H9 (cell line): ENCODE data around the gene SULF2. TPM values are rescaled to one million over a fixed set of nuclear protein-coding genes. Genes with fewer than 3 reads are reported as not detected.

Source experiments
- DNase-seq: peaks from one replicate; pipeline ENCODE4 v3.0.0-alpha.2; 2017
- H2AFZ ChIP-seq: one replicate; pipeline ENCODE4 v1.6.1; 2013; ENCODE audit warnings: mild to moderate bottlenecking, low read length, control low read depth, moderate library complexity
- H2AK5ac ChIP-seq: 2 replicates; pipeline ENCODE4 v1.6.1; 2013; ENCODE audit warnings: low read length, control low read depth, mixed read lengths; ENCODE audit not compliant: insufficient read length
- H2BK120ac ChIP-seq: one replicate; pipeline ENCODE4 v1.6.1; 2013; ENCODE audit warnings: low read depth, mild to moderate bottlenecking, low read length, control low read depth, inconsistent platforms; ENCODE audit not compliant: poor library complexity, severe bottlenecking
- H2BK12ac ChIP-seq: 2 replicates; pipeline ENCODE4 v1.6.1; 2013; ENCODE audit warnings: low read length, control low read depth, mixed read lengths, low read depth; ENCODE audit not compliant: insufficient read length
- H2BK15ac ChIP-seq: 2 replicates; pipeline ENCODE4 v1.6.1; 2013; ENCODE audit warnings: low read depth, low read length, control low read depth
- H2BK20ac ChIP-seq: one replicate; pipeline ENCODE4 v1.6.1; 2013; ENCODE audit warnings: low read depth, mild to moderate bottlenecking, low read length, control low read depth, inconsistent platforms; ENCODE audit not compliant: poor library complexity, severe bottlenecking
- H2BK5ac ChIP-seq: 2 replicates; pipeline ENCODE4 v1.6.1; 2013; ENCODE audit warnings: low read length, control low read depth, mixed read lengths; ENCODE audit not compliant: insufficient read length
- H3K14ac ChIP-seq: 2 replicates; pipeline ENCODE4 v1.6.1; 2013; ENCODE audit warnings: low read length, control low read depth; ENCODE audit not compliant: insufficient read depth
- H3K18ac ChIP-seq: 2 replicates; pipeline ENCODE4 v1.6.1; 2013; ENCODE audit warnings: low read depth, mild to moderate bottlenecking, mixed read lengths, low read length, control low read depth; ENCODE audit not compliant: insufficient read length
- H3K23ac ChIP-seq: 2 replicates; pipeline ENCODE4 v1.6.1; 2013; ENCODE audit warnings: low read length, control low read depth, mixed read lengths, low read depth; ENCODE audit not compliant: insufficient read length
- H3K23me2 ChIP-seq: 2 replicates; pipeline ENCODE4 v1.6.1; 2013; ENCODE audit warnings: low read depth, mild to moderate bottlenecking, mixed read lengths, low read length, control low read depth; ENCODE audit not compliant: insufficient read length, poor library complexity, severe bottlenecking
- H3K27ac ChIP-seq: 2 replicates; pipeline ENCODE4 v1.5.1; 2013; ENCODE audit warnings: low read length, control low read depth, mixed read lengths, low read depth; ENCODE audit not compliant: insufficient read length
- H3K27me3 ChIP-seq: 2 replicates; pipeline ENCODE4 v1.6.1; 2013; ENCODE audit warnings: low read length, control low read depth, inconsistent platforms; ENCODE audit not compliant: insufficient read depth
- H3K4ac ChIP-seq: 2 replicates; pipeline ENCODE4 v1.6.1; 2013; ENCODE audit warnings: low read depth, mild to moderate bottlenecking, control low read depth, inconsistent platforms, low read length, moderate library complexity
- H3K4me1 ChIP-seq: 2 replicates; pipeline ENCODE4 v1.6.1; 2013; ENCODE audit warnings: low read length, control low read depth, inconsistent platforms; ENCODE audit not compliant: insufficient read depth
- H3K4me2 ChIP-seq: 2 replicates; pipeline ENCODE4 v1.6.1; 2013; ENCODE audit warnings: low read length, control low read depth, mixed read lengths; ENCODE audit not compliant: insufficient read length, insufficient read depth
- H3K56ac ChIP-seq: 2 replicates; pipeline ENCODE4 v1.6.1; 2013; ENCODE audit warnings: low read depth, mild to moderate bottlenecking, mixed read lengths, low read length, control low read depth; ENCODE audit not compliant: insufficient read length
- H3K79me1 ChIP-seq: 2 replicates; pipeline ENCODE4 v1.6.1; 2013; ENCODE audit warnings: low read depth, mild to moderate bottlenecking, moderate library complexity, low read length, control low read depth, inconsistent platforms; ENCODE audit not compliant: insufficient read depth, poor library complexity, severe bottlenecking
- H3K79me2 ChIP-seq: 2 replicates; pipeline ENCODE4 v1.6.1; 2013; ENCODE audit warnings: low read length, control low read depth, inconsistent platforms; ENCODE audit not compliant: insufficient read depth
- H3K9ac ChIP-seq: 2 replicates; pipeline ENCODE4 v1.6.1; 2013; ENCODE audit warnings: low read length, control low read depth, mixed read lengths; ENCODE audit not compliant: insufficient read length; ENCODE audit errors: extremely low read depth
- H3K9me3 ChIP-seq: one replicate; pipeline ENCODE4 v1.6.1; 2013; ENCODE audit warnings: low read depth, low read length, inconsistent platforms; ENCODE audit not compliant: control insufficient read depth
- H3T11ph ChIP-seq: one replicate; pipeline ENCODE4 v1.6.1; 2013; ENCODE audit warnings: mild to moderate bottlenecking, low read length, control low read depth, inconsistent platforms
- H4K20me1 ChIP-seq: one replicate; pipeline ENCODE4 v1.6.1; 2013; ENCODE audit not compliant: control insufficient read depth, insufficient read length, insufficient read depth
- H4K5ac ChIP-seq: 2 replicates; pipeline ENCODE4 v1.6.1; 2013; ENCODE audit warnings: low read depth, mild to moderate bottlenecking, mixed read lengths, low read length, control low read depth; ENCODE audit not compliant: insufficient read length
- H4K8ac ChIP-seq: replicated peaks from 2 replicates; pipeline ENCODE4 v1.6.1; 2013; ENCODE audit warnings: low read length, control low read depth, mixed read lengths, low read depth; ENCODE audit not compliant: insufficient read length
- H4K91ac ChIP-seq: 2 replicates; pipeline ENCODE4 v1.6.1; 2013; ENCODE audit warnings: low read depth, mild to moderate bottlenecking, moderate library complexity, mixed read lengths, low read length, control low read depth; ENCODE audit not compliant: insufficient read length
- H3K27ac Mint-ChIP-seq, 3 experiments: 2 replicates in 2 of 3; 3 replicates in 1 of 3; pipeline ENCODE4 v1.8.0; 2020 to 2021; ENCODE audit warnings: mixed read lengths in 3 of 3, mild to moderate bottlenecking in 1 of 3, moderate library complexity in 1 of 3
- H3K27me3 Mint-ChIP-seq: 2 replicates; pipeline ENCODE4 v1.8.0; 2021; ENCODE audit warnings: low read depth, mild to moderate bottlenecking, moderate library complexity, mixed read lengths
- H3K36me3 Mint-ChIP-seq, 3 experiments: 2 replicates in 2 of 3; 3 replicates in 1 of 3; pipeline ENCODE4 v1.8.0; 2020 to 2021; ENCODE audit warnings: low read depth in 3 of 3, mixed read lengths in 3 of 3; ENCODE audit not compliant: insufficient read depth in 1 of 3
- H3K4me1 Mint-ChIP-seq, 2 experiments: 2 replicates each; pipeline ENCODE4 v1.8.0; 2020; ENCODE audit warnings: mixed read lengths in 2 of 2
- H3K4me3 Mint-ChIP-seq, 2 experiments: 2 replicates in 1 of 2; 3 replicates in 1 of 2; pipeline ENCODE4 v1.8.0; 2020 to 2021; ENCODE audit warnings: mild to moderate bottlenecking in 2 of 2, mixed read lengths in 2 of 2, moderate library complexity in 1 of 2
- H3K9me3 Mint-ChIP-seq, 2 experiments: 2 replicates in 1 of 2; 3 replicates in 1 of 2; pipeline ENCODE4 v1.8.0; 2020; ENCODE audit warnings: mild to moderate bottlenecking in 2 of 2, mixed read lengths in 2 of 2, moderate library complexity in 1 of 2
- CTCF ChIP-seq: fragments of 200-600 bp; sonication (generic); conservative IDR thresholded peaks from 3 replicates; pipeline ENCODE4 v1.8.0; 2021; ENCODE audit warnings: antibody characterized with exemption, mild to moderate bottlenecking
- WGBS: extraction: QIAGEN DNeasy Blood & Tissue Kit; methylation state at CpG from one replicate; pipeline ENCODE4 v1.1.7; 2013; ENCODE audit warnings: missing lambda C conversion rate, low lambda C conversion rate, mixed read lengths; ENCODE audit not compliant: insufficient read length; ENCODE audit errors: extremely low coverage; 5-methylcytosine and 5-hydroxymethylcytosine counted together
- total RNA-seq: library from RNA; stranded (reverse); gene quantifications from 2 replicates; pipeline ENCODE4 v1.2.1, GENCODE V29; 2021

Gene SULF2
- total RNA-seq, 1 experiment from 2014 or later, result 31.2 TPM

- H3K79me1 ChIP-seq, result no peaks in the 10 kb centered on the region
- Mint-ChIP-seq H3K27me3 (no peaks in the 10 kb centered on the region), H3K4me1 (no peaks in the 10 kb centered on the region), H3K36me3 (peaks cover 25 to 50% (median 45%) of the 10 kb centered on the region in 3 experiments), H3K9me3 (no peaks in the 10 kb centered on the region), H3K4me3 (no peak overlapping the region), H3K27ac (no peak overlapping the region)
- no peak overlapping the region for H2BK12ac ChIP-seq
- H4K8ac ChIP-seq, result no peak overlapping the region
- no peak overlapping the region for H3K14ac ChIP-seq
- no peak overlapping the region for H3K9ac ChIP-seq
- H3K18ac ChIP-seq, result no peak overlapping the region
- H2BK20ac ChIP-seq, result no peak overlapping the region
- H2AK5ac ChIP-seq, result no peak overlapping the region
- no peak overlapping the region for H3T11ph ChIP-seq
- H3K56ac ChIP-seq, result no peak overlapping the region
- no peak overlapping the region for H4K91ac ChIP-seq
- WGBS, result no CpG with 5 or more reads among the region's 4 CpGs
- H3K23ac ChIP-seq, result no peak overlapping the region
- no peaks in the 10 kb centered on the region for H3K4me1 ChIP-seq
- no peaks in the 10 kb centered on the region for H3K9me3 ChIP-seq
- no peaks in the 10 kb centered on the region for H4K20me1 ChIP-seq
- H3K27me3 ChIP-seq, result no peaks in the 10 kb centered on the region
- DNase-seq, result no peak
- H3K4me2 ChIP-seq, result no peak overlapping the region
- H3K23me2 ChIP-seq, result no peaks in the 10 kb centered on the region
- H2BK15ac ChIP-seq, result no peak overlapping the region
- H2BK120ac ChIP-seq, result no peak overlapping the region
- H3K27ac ChIP-seq, result no peak overlapping the region
- H2BK5ac ChIP-seq, result no peak overlapping the region
- no peak for TF ChIP-seq CTCF
- no peaks in the 10 kb centered on the region for H3K79me2 ChIP-seq
- H3K4ac ChIP-seq, result no peak overlapping the region
- H4K5ac ChIP-seq, result no peak overlapping the region
- no peak overlapping the region for H2AFZ ChIP-seq
Observed at GRCh38 chr20:47635256-47635655, 150.0 kb downstream of the SULF2 start.
